ENCODE results near the gene RIOK1. TPM values are rescaled to one million over a fixed set of nuclear protein-coding genes. Genes with fewer than 3 reads are reported as not detected.
"Not testable (repeated sequence)": the region's sequence is repeated elsewhere in the genome, so short reads cannot be mapped to it uniquely, and the experiment has no call there.

Gene RIOK1
- polyA plus RNA-seq, 3 donors = 7.7 to 14.6 (median 8.8) TPM

DNA sequence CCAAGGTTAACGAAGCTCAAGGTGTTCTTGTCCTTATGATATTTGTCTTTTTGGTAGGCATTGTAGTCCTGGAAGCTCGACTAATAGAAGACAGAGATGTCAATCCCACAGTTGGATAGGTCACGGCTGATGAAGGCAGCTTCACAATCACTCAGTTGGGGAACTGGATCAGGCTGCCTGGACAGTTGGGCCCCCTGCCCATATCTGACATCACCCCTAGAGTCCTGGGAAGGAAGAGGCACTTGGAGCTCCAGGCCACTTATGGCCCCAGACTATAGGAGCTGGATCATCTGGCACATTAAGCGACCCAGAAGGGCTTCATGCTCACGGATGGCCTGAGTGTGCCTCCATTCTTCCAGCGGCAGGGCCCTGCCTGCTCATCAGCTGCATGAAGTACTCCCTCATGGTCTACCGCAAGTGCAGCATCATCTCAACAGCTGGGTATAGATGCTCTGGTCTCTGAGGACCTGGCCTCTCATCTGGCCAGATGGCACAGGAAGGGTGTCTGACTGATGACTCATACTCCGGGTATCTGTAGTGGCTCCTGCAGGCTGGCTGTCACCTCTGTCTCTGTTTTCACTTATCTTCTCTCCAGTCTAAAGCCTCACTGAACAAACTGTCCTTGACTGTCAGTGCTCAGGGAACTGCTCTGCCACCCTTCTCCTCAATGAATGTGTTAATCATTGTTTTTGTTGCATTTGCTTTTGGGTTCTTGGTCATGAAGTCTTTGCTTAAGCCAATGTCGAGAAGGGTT, 47.4 kb upstream of the RIOK1 start:
- no peak overlapping the region for H3K4me3 Mint-ChIP-seq
- H3K9me3 Mint-ChIP-seq = peaks cover 0 to 3% (median 2%) of the 10 kb centered on the region in 7 donors
- no peaks in the 10 kb centered on the region for H3K4me1 ChIP-seq (ENCODE audit: control insufficient read depth in 1 of 2, insufficient read depth in 2 of 2, low read length in 2 of 2)
- no peaks in the 10 kb centered on the region for H3K79me2 ChIP-seq (ENCODE audit: insufficient read depth, low read length)
- H3K36me3 ChIP-seq (replicated peaks in 1 of 2; ENCODE audit: control insufficient read depth in 1 of 2, insufficient read depth in 2 of 2, low read length in 2 of 2) = no peaks in the 10 kb centered on the region
- no peaks in the 10 kb centered on the region for H3K36me3 Mint-ChIP-seq
- H4K20me1 ChIP-seq (ENCODE audit: insufficient read depth, low read length) = no peaks in the 10 kb centered on the region
- intact Hi-C loops (cut with micrococcal nuclease) = no loop called here
- H3K4me3 ChIP-seq (replicated peaks in 1 of 3; ENCODE audit: low read depth in 2 of 3, low read length in 3 of 3) = no peak overlapping the region
- no peak overlapping the region for H3K9ac ChIP-seq (ENCODE audit: insufficient read depth, low read length, poor library complexity, severe bottlenecking)
- peaks cover 16% of the 10 kb centered on the region for H3K4me1 Mint-ChIP-seq
- H3K27ac ChIP-seq (ENCODE audit: low read depth in 1 of 2, low read length in 2 of 2) = no peak overlapping the region
- no peaks in the 10 kb centered on the region for H3K9me3 ChIP-seq (replicated peaks in 1 of 2; ENCODE audit: control insufficient read depth in 1 of 2, insufficient read depth in 1 of 2, low read length in 2 of 2)
- no peak for DNase-seq
- no peak overlapping the region for H3K27ac Mint-ChIP-seq
- WGBS (ENCODE audit: insufficient coverage) = 89% methylated on average over 4 of the region's 9 CpGs
- TF ChIP-seq, protein P1, sequence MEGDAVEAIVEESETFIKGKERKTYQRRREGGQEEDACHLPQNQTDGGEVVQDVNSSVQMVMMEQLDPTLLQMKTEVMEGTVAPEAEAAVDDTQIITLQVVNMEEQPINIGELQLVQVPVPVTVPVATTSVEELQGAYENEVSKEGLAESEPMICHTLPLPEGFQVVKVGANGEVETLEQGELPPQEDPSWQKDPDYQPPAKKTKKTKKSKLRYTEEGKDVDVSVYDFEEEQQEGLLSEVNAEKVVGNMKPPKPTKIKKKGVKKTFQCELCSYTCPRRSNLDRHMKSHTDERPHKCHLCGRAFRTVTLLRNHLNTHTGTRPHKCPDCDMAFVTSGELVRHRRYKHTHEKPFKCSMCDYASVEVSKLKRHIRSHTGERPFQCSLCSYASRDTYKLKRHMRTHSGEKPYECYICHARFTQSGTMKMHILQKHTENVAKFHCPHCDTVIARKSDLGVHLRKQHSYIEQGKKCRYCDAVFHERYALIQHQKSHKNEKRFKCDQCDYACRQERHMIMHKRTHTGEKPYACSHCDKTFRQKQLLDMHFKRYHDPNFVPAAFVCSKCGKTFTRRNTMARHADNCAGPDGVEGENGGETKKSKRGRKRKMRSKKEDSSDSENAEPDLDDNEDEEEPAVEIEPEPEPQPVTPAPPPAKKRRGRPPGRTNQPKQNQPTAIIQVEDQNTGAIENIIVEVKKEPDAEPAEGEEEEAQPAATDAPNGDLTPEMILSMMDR (IDR thresholded peaks at IDR 0.05) = no peak
- H3K27me3 Mint-ChIP-seq (ENCODE audit: low read depth in 3 of 3) = peaks cover 0 to 3% (median 0%) of the 10 kb centered on the region in 3 donors
- H3K27me3 ChIP-seq (ENCODE audit: control insufficient read depth in 2 of 2, insufficient read depth in 2 of 2, low read length in 2 of 2) = no peaks in the 10 kb centered on the region
- H3K4me2 ChIP-seq (replicated peaks; ENCODE audit: extremely low read depth, low read length, poor library complexity, severe bottlenecking) = no peak overlapping the region
- no peak overlapping the region for H2AFZ ChIP-seq (ENCODE audit: insufficient read depth, low read depth, low read length, poor library complexity, severe bottlenecking)

- no peak overlapping the region for H2AFZ ChIP-seq (ENCODE audit: insufficient read depth, low read depth, low read length, poor library complexity, severe bottlenecking)
- Mint-ChIP-seq H3K36me3 (no peaks in the 10 kb centered on the region), H3K27ac (no peak overlapping the region), H3K4me3 (peak overlapping the region in 1 of 2 donors; percentile 37), H3K4me1 (peaks cover 23% of the 10 kb centered on the region), H3K9me3 (peaks cover 0 to 3% (median 2%) of the 10 kb centered on the region in 7 donors), H3K27me3 (ENCODE audit: low read depth in 3 of 3) (peaks cover 0 to 2% (median 0%) of the 10 kb centered on the region in 3 donors)
- peak overlapping the region in 1 of 3 experiments; percentile 28 for H3K4me3 ChIP-seq (replicated peaks in 1 of 3; ENCODE audit: low read depth in 2 of 3, low read length in 3 of 3)
- H3K27ac ChIP-seq (ENCODE audit: low read depth in 1 of 2, low read length in 2 of 2) = no peak overlapping the region
- H3K9me3 ChIP-seq (replicated peaks in 1 of 2; ENCODE audit: control insufficient read depth in 1 of 2, insufficient read depth in 1 of 2, low read length in 2 of 2) = no peaks in the 10 kb centered on the region
- no peaks in the 10 kb centered on the region for H3K79me2 ChIP-seq (ENCODE audit: insufficient read depth, low read length)
- H3K27me3 ChIP-seq (ENCODE audit: control insufficient read depth in 2 of 2, insufficient read depth in 2 of 2, low read length in 2 of 2) = no peaks in the 10 kb centered on the region
- intact Hi-C loops (cut with micrococcal nuclease) = no loop called here
- H4K20me1 ChIP-seq (ENCODE audit: insufficient read depth, low read length) = no peaks in the 10 kb centered on the region
- no peak for DNase-seq
- H3K4me2 ChIP-seq (replicated peaks; ENCODE audit: extremely low read depth, low read length, poor library complexity, severe bottlenecking) = no peak overlapping the region
- TF ChIP-seq, protein P1 (IDR thresholded peaks at IDR 0.05) = no peak
- WGBS (ENCODE audit: insufficient coverage) = 95% methylated on average over 27 of the region's 29 CpGs
- no peaks in the 10 kb centered on the region for H3K36me3 ChIP-seq (replicated peaks in 1 of 2; ENCODE audit: control insufficient read depth in 1 of 2, insufficient read depth in 2 of 2, low read length in 2 of 2)
- no peak overlapping the region for H3K9ac ChIP-seq (ENCODE audit: insufficient read depth, low read length, poor library complexity, severe bottlenecking)
- H3K4me1 ChIP-seq (ENCODE audit: control insufficient read depth in 1 of 2, insufficient read depth in 2 of 2, low read length in 2 of 2) = no peaks in the 10 kb centered on the region
Observed at GRCh38 chr6:7343546-7344475, 45.8 kb upstream of the RIOK1 start.

DNA sequence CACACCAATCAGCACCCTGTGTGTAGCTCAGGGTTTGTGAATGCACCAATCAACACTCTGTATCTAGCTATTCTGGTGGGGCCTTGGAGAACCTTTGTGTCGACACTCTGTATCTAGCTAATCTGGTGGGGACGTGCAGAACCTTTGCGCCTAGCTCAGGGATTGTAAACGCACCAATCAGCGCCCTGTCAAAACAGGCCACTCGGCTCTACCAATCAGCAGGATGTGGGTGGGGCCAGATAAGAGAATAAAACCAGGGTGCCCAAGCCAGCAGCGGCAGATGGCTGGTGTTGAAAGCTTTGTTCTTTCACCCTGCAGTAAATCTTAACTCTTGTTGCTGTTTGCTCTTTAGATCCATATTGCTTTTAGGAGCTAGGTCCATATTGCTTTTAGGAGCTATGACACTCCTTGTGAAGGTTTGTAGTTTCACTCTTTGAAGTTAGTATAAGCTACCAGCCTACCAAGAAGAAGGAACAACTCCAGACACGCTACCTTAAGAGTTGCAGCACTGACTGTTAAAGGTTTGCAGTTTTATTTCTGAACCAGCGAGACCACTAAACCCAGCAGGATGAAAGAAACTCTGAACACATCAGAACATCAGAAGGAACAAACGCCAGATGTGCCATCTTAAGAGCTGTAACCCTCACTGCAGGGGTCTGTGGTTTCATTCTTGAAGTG, 44.7 kb upstream of the RIOK1 start:
- 100% methylated on average over 8 of the region's 10 CpGs for WGBS (ENCODE audit: insufficient coverage)
- H3K27ac Mint-ChIP-seq; H3K79me2 ChIP-seq (ENCODE audit: insufficient read depth, low read length); H3K27ac ChIP-seq (ENCODE audit: low read depth in 1 of 2, low read length in 2 of 2); intact Hi-C loops (cut with micrococcal nuclease); H3K36me3 ChIP-seq (replicated peaks in 1 of 2; ENCODE audit: control insufficient read depth in 1 of 2, insufficient read depth in 2 of 2, low read length in 2 of 2); H3K4me2 ChIP-seq (replicated peaks; ENCODE audit: extremely low read depth, low read length, poor library complexity, severe bottlenecking); H2AFZ ChIP-seq (ENCODE audit: insufficient read depth, low read depth, low read length, poor library complexity, severe bottlenecking); H3K36me3 Mint-ChIP-seq; H3K4me3 Mint-ChIP-seq; H3K27me3 Mint-ChIP-seq (ENCODE audit: low read depth in 3 of 3); DNase-seq; H3K4me3 ChIP-seq (replicated peaks in 1 of 3; ENCODE audit: low read depth in 2 of 3, low read length in 3 of 3); H4K20me1 ChIP-seq (ENCODE audit: insufficient read depth, low read length); H3K9ac ChIP-seq (ENCODE audit: insufficient read depth, low read length, poor library complexity, severe bottlenecking); H3K27me3 ChIP-seq (ENCODE audit: control insufficient read depth in 2 of 2, insufficient read depth in 2 of 2, low read length in 2 of 2); H3K4me1 ChIP-seq (ENCODE audit: control insufficient read depth in 1 of 2, insufficient read depth in 2 of 2, low read length in 2 of 2); H3K9me3 ChIP-seq (replicated peaks in 1 of 2; ENCODE audit: control insufficient read depth in 1 of 2, insufficient read depth in 1 of 2, low read length in 2 of 2); H3K9me3 Mint-ChIP-seq: not testable (repeated sequence)
- H3K4me1 Mint-ChIP-seq = peaks cover 16% of the 10 kb centered on the region

Measured in CD14-positive monocyte (primary cell).